VCaP (cell line): ENCODE results near the gene CHCHD4.

Experiments
- H3K27ac ChIP-seq: fragments of 450-650 bp; 2 replicates; pipeline ENCODE4 v1.5.1; 2017
- CTCF ChIP-seq: fragments of 450-650 bp; conservative IDR thresholded peaks from 2 replicates; pipeline ENCODE4 v1.5.1; 2017; ENCODE audit warnings: mild to moderate bottlenecking, moderate library complexity

CHCHD4 gene

GRCh38 chr3:14133876-14134275 is 9.2 kb upstream of the CHCHD4 start:
- H3K27ac ChIP-seq, result no peak overlapping the region
- TF ChIP-seq CTCF, result no peak

- no peak for TF ChIP-seq CTCF
- no peak overlapping the region for H3K27ac ChIP-seq
These were observed 8.6 kb upstream of the CHCHD4 start for GRCh38 chr3:14133188-14133800.

GRCh38 chr3:14132689-14133088 is 8.0 kb upstream of the CHCHD4 start:
- H3K27ac ChIP-seq, result no peak overlapping the region
- no peak for TF ChIP-seq CTCF

DNA sequence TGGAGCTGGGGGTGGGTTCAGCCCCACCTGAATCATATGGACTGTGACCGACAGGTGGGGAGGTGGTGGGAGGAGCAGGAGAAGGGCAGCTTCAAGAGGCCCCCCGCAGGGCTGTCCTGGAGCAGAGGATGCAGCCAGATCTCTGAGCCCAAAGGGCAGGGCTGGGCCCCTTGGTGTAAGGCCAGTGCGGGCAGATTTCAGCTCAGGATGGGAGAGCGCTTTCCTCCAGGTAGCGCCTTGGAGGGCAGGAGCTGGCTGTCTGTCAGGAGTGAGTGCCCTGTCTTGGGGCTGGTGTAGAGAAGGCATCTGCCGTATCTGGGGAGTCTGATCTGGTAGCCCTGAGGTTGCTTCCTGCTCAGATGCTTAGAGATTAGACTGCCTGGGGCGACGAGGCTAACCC is 7.5 kb upstream of the CHCHD4 start:
- no peak for TF ChIP-seq CTCF
- H3K27ac ChIP-seq, result no peak overlapping the region

GRCh38 chr3:14131134-14131533 is 6.5 kb upstream of the CHCHD4 start:
- peak overlapping the region; percentile 3; the same call in 1 of the 2 replicates for H3K27ac ChIP-seq
- TF ChIP-seq CTCF, result no peak

DNA sequence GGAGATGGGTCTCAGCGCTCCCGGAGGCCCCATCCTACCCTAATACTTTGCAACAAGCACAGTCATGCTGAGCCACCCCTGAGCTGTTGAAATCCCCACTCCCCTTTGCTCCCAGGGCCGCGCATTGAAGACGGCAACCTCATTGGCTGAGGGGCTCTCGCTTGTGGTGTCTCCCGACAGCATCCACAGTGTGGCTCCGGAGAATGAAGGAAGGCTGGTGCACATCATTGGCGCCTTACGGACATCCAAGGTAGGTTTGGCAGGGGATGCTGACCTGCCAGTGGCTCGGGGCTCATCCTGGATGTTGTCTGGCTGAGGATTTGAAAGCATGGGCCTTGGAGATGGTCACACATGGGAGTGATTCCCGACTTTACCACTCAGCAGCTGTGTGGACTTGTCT is 6.0 kb upstream of the CHCHD4 start:
- H3K27ac ChIP-seq, result peak overlapping the region; percentile 3; the same call in 1 of the 2 replicates
- TF ChIP-seq CTCF, result no peak

GRCh38 chr3:14130230-14130629 is 5.6 kb upstream of the CHCHD4 start:
- no peak overlapping the region for H3K27ac ChIP-seq
- no peak for TF ChIP-seq CTCF
